Iris pigment epithelial cell (primary cell): ENCODE results near the gene DNAAF3.
"Not testable (repeated sequence)": the region's sequence is repeated elsewhere in the genome, so short reads cannot be mapped to it uniquely, and the experiment has no call there.

Experiments used
- DNase-seq: peaks from one replicate; pipeline ENCODE4 v3.0.0-alpha.2; 2011; ENCODE audit warnings: low read depth

The DNAAF3 gene

GRCh38 chr19:55166530-55167268 is at the start of gene DNAAF3:
Gene DNAAF3, minus strand, starts transcription at chr19:55166613. Its CDS starts 200 bp downstream, at chr19:55166413.
- peak; percentile 98 for DNase-seq

- DNase-seq, result no peak
Observed at GRCh38 chr19:55213547-55213946, 47.1 kb upstream of the DNAAF3 start.

- DNase-seq, result no peak
Observed at GRCh38 chr19:55212447-55212846, 46.0 kb upstream of the DNAAF3 start.

GRCh38 chr19:55209693-55210472 is 43.5 kb upstream of the DNAAF3 start:
- DNase-seq, result peak; percentile 96

GRCh38 chr19:55208880-55209692 is 42.7 kb upstream of the DNAAF3 start, which contains the start of gene PTPRH:
Gene PTPRH, minus strand, starts transcription at chr19:55209501. Its CDS starts 68 bp downstream, at chr19:55209433.
- DNase-seq, result no peak

GRCh38 chr19:55206664-55207500 is 40.5 kb upstream of the DNAAF3 start:
- peak; percentile 92 for DNase-seq

- DNase-seq, result not testable (repeated sequence)
Observed at GRCh38 chr19:55202199-55202598, 35.8 kb upstream of the DNAAF3 start.

GRCh38 chr19:55199620-55200204 is 33.3 kb upstream of the DNAAF3 start:
- no peak for DNase-seq

GRCh38 chr19:55198651-55199050 is 32.2 kb upstream of the DNAAF3 start:
- no peak for DNase-seq

GRCh38 chr19:55197528-55197927 is 31.1 kb upstream of the DNAAF3 start:
- DNase-seq, result no peak

- peak; percentile 34 for DNase-seq
Observed at GRCh38 chr19:55196803-55197202, 30.4 kb upstream of the DNAAF3 start.

GRCh38 chr19:55193481-55193880 is 27.1 kb upstream of the DNAAF3 start:
- DNase-seq, result no peak

- peak; percentile 97 for DNase-seq
Observed at GRCh38 chr19:55189403-55189835, 23.0 kb upstream of the DNAAF3 start.

GRCh38 chr19:55188625-55189024 is 22.2 kb upstream of the DNAAF3 start:
- no peak for DNase-seq

GRCh38 chr19:55186080-55186479 is 19.7 kb upstream of the DNAAF3 start:
- no peak for DNase-seq

GRCh38 chr19:55181740-55182139 is 15.3 kb upstream of the DNAAF3 start:
- DNase-seq, result no peak

- DNase-seq, result no peak
Observed at GRCh38 chr19:55179606-55180484, 13.4 kb upstream of the DNAAF3 start, which contains the start of gene SYT5. Gene SYT5, minus strand, starts transcription at chr19:55180289. Its CDS starts 1,248 bp downstream, at chr19:55179041.

GRCh38 chr19:55178781-55179599 is 12.6 kb upstream of the DNAAF3 start:
- DNase-seq, result peak; percentile 88

GRCh38 chr19:55176076-55176475 is 9.7 kb upstream of the DNAAF3 start:
- no peak for DNase-seq
